AG10803 (cell line): ENCODE data around the gene NEDD4.

Source experiments
- DNase-seq: peaks from one replicate; pipeline ENCODE4 v3.0.0; 2010; ENCODE audit warnings: low read depth
- H3K4me3 ChIP-seq: 2 replicates; pipeline ENCODE4 v1.5.1; 2011; ENCODE audit warnings: mild to moderate bottlenecking, low read length, control low read depth
- TF ChIP-seq, protein P1 (sequence below): conservative IDR thresholded peaks from 2 replicates; pipeline ENCODE4 v1.5.1; 2011; ENCODE audit warnings: mild to moderate bottlenecking, low read length, control low read depth, inconsistent platforms

NEDD4 gene

DNA sequence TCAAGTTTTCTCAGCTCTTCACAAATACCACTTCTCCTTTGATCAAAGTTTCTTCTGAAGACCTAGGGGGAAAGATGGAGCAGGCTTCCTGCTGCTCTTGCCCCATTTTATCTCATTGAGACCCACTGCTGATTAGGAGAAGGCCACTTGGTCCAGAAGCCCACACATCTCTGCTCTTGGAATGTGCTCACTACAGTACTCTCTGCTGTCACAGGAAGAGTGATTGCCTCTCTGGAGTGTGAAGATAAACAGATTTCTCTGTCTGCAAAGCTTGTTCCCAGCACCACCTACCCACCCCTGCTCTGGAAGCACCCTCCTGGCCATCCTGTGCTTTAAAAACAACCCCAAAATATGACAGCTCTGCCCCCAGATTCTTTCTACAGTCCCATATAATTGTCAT lies 209.1 kb downstream of the NEDD4 start:
- DNase-seq: no peak
- TF ChIP-seq, protein P1, sequence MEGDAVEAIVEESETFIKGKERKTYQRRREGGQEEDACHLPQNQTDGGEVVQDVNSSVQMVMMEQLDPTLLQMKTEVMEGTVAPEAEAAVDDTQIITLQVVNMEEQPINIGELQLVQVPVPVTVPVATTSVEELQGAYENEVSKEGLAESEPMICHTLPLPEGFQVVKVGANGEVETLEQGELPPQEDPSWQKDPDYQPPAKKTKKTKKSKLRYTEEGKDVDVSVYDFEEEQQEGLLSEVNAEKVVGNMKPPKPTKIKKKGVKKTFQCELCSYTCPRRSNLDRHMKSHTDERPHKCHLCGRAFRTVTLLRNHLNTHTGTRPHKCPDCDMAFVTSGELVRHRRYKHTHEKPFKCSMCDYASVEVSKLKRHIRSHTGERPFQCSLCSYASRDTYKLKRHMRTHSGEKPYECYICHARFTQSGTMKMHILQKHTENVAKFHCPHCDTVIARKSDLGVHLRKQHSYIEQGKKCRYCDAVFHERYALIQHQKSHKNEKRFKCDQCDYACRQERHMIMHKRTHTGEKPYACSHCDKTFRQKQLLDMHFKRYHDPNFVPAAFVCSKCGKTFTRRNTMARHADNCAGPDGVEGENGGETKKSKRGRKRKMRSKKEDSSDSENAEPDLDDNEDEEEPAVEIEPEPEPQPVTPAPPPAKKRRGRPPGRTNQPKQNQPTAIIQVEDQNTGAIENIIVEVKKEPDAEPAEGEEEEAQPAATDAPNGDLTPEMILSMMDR: no peak

DNA sequence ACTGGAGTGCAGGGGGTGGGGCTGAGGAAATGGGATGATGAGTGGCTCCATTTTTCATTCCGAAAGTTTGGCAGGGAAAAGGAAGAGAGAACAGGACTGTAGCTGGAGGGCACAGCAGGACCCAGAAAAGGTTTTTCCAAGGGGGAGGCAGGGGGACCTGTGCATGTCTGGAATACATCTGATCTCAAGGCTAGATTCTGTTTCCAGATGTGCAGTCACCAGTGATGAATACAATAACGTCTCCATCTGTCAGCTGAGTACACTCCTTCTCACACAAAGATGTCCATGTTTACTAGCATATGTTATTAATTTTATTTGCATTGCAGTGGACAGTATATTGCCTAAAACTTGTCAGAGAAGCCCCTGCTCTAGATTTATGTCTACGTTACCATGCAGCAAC lies 210.5 kb downstream of the NEDD4 start:
- DNase-seq: peak; percentile 29
- TF ChIP-seq, protein P1: no peak
- no peak overlapping the region for H3K4me3 ChIP-seq

More for the DNA sequence above, 209.1 kb downstream of the NEDD4 start:
- no peak overlapping the region for H3K4me3 ChIP-seq

DNA sequence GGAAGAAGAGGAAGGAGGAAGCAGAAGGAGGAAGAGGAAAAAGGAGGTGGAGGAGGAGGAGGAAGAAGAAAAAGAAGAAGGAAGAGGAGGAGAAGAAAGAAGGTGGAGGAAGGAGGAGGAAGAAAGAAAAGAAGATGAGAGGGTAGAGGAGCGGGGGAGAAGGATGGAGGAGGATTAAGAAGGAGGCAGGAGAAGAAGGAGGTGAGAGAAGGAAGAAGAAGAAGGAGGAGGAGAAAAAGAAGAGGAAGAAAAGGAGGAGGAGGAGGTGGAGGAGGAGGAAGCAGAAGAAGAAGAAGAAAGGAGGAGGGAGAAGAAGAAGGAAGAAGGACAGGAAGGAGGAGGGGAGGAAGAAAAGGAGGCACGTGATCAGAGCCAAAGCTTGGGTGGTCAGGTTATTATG lies 213.1 kb downstream of the NEDD4 start:
- TF ChIP-seq, protein P1: no peak
- no peak for DNase-seq
- no peak overlapping the region for H3K4me3 ChIP-seq

GRCh38 chr15:55778932-55779331 lies 214.5 kb downstream of the NEDD4 start:
- no peak overlapping the region for H3K4me3 ChIP-seq
- TF ChIP-seq, protein P1: no peak
- no peak for DNase-seq
